GM12801 (cell line): ENCODE results near the gene PANK3.

Experiments
- TF ChIP-seq, protein P1 (sequence below): IDR thresholded peaks from one replicate; pipeline ENCODE4 v1.5.1; 2011; ENCODE audit warnings: control low read depth; ENCODE audit not compliant: insufficient read length; ENCODE audit errors: extremely low read depth

PANK3 gene

DNA sequence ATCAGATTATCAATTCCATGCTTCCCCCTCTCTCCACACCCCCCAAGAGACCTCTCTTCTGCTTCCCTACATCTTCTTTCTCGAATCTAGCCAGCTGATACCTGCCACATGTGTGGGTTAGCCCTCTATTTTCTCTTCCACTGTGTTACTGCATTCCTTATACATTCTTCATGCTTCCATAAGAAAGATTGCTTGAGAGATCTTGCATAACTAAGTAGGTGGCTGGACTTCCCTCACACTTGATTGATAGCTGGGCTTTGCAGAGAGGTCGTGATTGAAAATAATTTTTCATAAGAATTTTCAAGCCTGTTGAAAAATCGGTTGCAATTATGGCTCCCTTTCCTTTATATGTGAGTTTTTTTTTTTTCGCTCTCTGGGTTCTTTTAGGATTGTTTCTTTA is 33.0 kb upstream of the PANK3 start:
- TF ChIP-seq, protein P1, sequence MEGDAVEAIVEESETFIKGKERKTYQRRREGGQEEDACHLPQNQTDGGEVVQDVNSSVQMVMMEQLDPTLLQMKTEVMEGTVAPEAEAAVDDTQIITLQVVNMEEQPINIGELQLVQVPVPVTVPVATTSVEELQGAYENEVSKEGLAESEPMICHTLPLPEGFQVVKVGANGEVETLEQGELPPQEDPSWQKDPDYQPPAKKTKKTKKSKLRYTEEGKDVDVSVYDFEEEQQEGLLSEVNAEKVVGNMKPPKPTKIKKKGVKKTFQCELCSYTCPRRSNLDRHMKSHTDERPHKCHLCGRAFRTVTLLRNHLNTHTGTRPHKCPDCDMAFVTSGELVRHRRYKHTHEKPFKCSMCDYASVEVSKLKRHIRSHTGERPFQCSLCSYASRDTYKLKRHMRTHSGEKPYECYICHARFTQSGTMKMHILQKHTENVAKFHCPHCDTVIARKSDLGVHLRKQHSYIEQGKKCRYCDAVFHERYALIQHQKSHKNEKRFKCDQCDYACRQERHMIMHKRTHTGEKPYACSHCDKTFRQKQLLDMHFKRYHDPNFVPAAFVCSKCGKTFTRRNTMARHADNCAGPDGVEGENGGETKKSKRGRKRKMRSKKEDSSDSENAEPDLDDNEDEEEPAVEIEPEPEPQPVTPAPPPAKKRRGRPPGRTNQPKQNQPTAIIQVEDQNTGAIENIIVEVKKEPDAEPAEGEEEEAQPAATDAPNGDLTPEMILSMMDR, result no peak

DNA sequence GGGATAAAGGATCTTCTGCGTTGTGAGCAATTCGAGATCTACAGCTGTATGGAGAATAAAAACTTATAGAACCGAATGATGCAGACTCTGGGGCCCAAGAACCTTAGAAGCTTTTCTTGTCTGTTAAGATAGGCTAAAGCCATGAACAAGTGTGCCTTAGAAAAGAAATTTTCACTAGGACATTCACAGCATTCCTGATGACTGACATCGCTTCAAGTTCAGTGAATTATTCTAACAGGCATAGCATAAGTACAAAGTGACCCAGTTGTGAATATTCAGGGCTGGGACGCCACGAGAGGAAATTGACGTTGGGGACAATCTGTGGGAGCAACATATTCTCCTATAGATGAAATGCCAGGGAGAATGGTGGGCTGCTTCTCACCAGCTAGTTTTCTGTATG is 32.0 kb upstream of the PANK3 start:
- TF ChIP-seq, protein P1, result no peak

DNA sequence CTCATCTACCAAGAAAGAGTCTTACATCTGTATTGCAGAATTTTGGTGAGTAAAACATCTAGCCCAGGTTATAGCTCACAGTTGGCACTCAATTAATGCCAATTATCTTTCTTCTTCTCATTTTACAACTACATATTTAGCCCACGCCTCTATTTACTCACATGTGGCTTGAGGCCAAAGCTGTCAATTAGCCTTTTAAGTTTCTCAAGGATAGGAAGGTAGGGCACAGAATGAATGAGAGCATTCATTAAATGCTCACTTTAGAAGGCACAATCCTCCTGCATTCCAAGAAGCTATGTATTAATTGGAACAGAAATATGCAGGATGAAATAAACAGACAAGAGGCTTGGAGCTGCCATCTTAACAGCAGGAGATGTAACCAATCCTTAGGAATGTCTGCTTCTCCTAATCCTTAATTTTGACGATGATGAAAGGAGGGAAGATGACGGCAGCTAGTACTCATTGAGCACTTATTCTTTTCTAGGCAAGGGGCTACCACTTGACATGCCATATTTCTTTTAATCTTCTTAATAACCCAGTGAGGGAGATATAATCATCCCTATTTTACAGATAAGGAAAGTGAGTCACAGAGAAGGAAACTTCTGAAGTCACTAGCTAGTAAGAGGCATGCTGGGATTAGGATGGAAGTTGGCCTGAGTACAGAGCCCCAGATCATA is 30.8 kb upstream of the PANK3 start:
- TF ChIP-seq, protein P1, result no peak

DNA sequence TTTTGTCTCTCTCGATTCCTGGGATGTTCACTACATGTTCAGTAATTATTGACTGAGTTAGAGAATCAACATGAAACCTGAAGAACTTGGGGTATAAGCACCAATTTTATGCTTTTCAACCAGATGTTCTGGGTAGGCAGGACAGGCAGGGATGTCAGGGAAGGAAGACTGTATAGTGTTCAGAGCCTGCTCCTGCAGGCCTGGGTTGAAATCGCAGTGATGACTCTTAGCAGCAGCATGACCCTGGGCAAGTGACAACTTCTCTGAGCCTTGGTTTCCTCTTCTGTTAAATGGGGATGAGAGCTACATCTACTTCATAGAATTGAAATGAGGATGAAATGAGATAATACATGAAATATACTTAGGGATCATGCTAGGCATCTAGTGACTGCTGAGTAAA is 29.7 kb upstream of the PANK3 start:
- TF ChIP-seq, protein P1, result no peak

DNA sequence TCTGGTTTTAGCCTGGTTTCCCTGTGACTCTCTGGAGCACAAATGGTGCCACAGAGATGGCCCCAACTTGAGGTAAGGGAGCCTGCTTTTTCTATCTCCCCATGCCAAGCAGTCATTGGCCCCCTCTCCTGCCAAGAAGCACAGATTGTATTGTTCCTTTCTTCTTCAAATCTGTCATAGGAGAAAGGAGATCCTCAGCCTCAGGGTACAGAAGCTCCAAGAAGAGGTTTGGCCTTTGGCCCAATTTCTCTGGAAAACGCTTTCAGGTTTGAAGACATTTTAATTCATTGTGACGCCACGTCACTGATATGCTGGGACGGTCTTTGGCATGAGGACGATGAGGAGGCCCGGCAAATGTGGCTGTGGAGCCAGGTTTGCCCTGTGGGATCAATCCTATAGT is 29.2 kb upstream of the PANK3 start:
- TF ChIP-seq, protein P1, result no peak

DNA sequence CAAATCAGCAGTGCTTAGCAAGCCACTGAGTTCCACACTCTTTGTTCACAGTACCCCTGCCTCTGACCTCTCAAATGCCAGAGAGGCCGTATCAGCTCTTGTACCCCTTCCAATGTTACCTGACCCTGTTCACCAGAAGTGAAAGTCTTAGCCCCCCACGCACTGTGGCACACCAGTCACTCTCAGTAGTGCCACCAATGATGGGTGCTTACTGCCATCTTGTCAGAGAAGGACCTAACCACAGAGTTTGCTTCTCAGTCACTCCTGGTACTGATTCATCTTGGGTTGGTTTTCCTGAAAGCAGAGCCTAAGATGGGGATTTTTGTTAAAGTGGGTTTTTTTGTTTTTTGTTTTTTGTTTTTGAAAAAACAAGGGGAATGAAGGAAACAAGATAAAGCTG is 28.8 kb upstream of the PANK3 start:
- TF ChIP-seq, protein P1, result no peak

DNA sequence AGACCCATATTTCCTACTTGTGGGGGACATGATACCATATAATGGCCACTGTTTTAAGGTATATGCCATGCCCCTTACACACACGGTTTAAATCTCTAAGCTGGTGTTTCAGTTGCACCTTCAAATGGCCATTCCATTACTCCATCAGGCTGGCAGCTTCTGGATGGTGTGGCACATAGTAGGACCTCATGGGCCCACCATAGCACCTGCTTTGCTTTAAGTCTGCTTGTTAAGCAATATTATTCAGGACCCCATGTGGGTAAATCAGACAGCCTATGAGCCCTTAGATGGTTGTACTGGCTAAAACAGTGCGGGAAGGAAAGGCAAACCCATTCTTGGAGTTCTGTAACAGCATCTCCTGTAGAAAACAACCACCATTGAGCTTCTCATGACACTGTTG is 27.4 kb upstream of the PANK3 start:
- TF ChIP-seq, protein P1, result no peak
